WERI-Rb-1 (cell line): ENCODE data around the gene PCGF3.

Experiments used
- DNase-seq: peaks from one replicate; pipeline ENCODE4 v3.0.0-alpha.2; 2020
- H3K27ac ChIP-seq: fragments of 250-450 bp; sonication (Bioruptor Pico); 2 replicates; pipeline ENCODE4 v1.5.1; 2020; ENCODE audit warnings: mild to moderate bottlenecking, moderate library complexity
- H3K27me3 ChIP-seq: fragments of 250-450 bp; sonication (Bioruptor Pico); 2 replicates; pipeline ENCODE4 v1.5.1; 2021; ENCODE audit warnings: mild to moderate bottlenecking, low read depth, moderate library complexity; ENCODE audit not compliant: insufficient read depth, severe bottlenecking
- H3K36me3 ChIP-seq: fragments of 250-450 bp; sonication (Bioruptor Pico); 2 replicates; pipeline ENCODE4 v1.5.1; 2020; ENCODE audit warnings: mild to moderate bottlenecking, moderate library complexity
- H3K4me3 ChIP-seq: 2 replicates; pipeline ENCODE4 v1.5.1; 2011; ENCODE audit warnings: low read depth, mild to moderate bottlenecking, control low read depth, low read length
- H3K9me3 ChIP-seq: fragments of 250-450 bp; sonication (Bioruptor Pico); 2 replicates; pipeline ENCODE4 v1.5.1; 2021; ENCODE audit warnings: mild to moderate bottlenecking, moderate library complexity; ENCODE audit not compliant: severe bottlenecking
- CTCF ChIP-seq: IDR thresholded peaks from 2 replicates; pipeline ENCODE4 v1.5.1; 2011; ENCODE audit warnings: low read depth, mild to moderate bottlenecking, control low read depth, inconsistent platforms, low read length

The PCGF3 gene

GRCh38 chr4:710116-710515, 4.5 kb downstream of the PCGF3 start:
- Histone ChIP-seq H3K9me3 (no peaks in the 10 kb centered on the region), H3K36me3 (peaks cover 38% of the 10 kb centered on the region), H3K27me3 (no peaks in the 10 kb centered on the region), H3K4me3 (no peak overlapping the region), H3K27ac (no peak overlapping the region)
- TF ChIP-seq CTCF = no peak
- no peak for DNase-seq

DNA sequence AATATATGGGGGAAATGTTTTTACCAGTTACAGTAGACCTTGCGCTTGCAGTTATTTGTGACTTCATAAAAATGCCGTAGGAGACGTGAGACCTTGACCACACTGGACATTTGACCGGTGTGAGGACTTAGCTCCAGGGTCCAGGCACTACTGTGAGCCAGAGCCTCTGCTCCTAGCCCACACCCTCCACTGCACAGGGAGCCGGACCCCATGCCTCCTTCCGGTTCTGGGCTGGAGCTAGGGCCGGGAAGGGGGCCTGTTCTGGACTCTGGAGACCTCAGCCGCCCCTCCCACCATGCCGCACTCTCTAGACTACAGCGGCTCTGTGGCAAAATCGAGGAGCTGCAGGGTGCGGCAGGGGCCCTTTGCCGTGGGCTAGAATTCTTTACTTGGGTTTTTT, 5.3 kb downstream of the PCGF3 start:
- no peak overlapping the region for H3K27ac ChIP-seq
- no peaks in the 10 kb centered on the region for H3K27me3 ChIP-seq
- DNase-seq = no peak
- no peaks in the 10 kb centered on the region for H3K9me3 ChIP-seq
- TF ChIP-seq CTCF = no peak
- H3K4me3 ChIP-seq = no peak overlapping the region
- H3K36me3 ChIP-seq = peaks cover 36% of the 10 kb centered on the region

GRCh38 chr4:712093-712492, 6.5 kb downstream of the PCGF3 start:
- H3K27ac ChIP-seq = no peak overlapping the region
- H3K27me3 ChIP-seq = no peaks in the 10 kb centered on the region
- DNase-seq = no peak
- H3K9me3 ChIP-seq = no peaks in the 10 kb centered on the region
- H3K4me3 ChIP-seq = no peak overlapping the region
- no peak for TF ChIP-seq CTCF
- H3K36me3 ChIP-seq = peaks cover 36% of the 10 kb centered on the region

DNA sequence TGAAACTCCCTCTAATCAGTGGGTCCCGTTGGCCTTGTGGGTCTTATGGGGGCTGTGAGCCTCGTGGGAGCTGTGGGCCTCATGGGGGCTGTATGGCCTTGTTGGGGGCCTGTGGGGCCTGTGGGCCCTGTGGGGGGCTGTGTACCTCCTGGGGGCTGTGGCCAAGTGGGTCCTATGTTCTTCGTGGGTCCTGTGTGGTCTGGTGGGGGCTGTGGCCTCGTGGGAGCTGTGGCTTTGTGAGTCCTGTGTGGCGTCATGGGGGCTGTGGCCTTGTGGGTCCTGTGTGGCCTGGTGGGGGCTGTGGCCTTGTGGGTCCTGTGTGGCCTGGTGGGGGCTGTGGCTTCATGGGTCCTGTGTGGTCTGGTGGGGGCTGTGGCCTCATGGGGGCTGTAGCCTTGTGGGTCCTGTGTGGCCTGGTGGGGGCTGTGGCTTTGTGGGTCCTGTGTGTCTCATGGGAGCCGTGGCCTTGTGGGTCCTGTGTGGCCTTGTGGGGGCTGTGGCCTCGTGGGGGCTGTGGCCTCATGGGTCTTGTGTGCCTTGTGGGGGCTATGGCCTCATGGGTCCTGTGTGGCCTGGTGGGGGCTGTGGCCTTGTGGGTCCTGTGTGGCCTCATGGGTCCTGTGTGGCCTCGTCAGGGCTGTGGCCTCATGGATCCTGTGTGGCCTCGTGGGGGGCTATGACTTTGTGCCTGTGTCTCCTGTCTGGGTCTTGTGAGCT, 7.4 kb downstream of the PCGF3 start:
- Histone ChIP-seq H3K4me3 (no peak overlapping the region), H3K27ac (no peak overlapping the region), H3K9me3 (no peaks in the 10 kb centered on the region), H3K27me3 (no peaks in the 10 kb centered on the region), H3K36me3 (peaks cover 35% of the 10 kb centered on the region)
- no peak for TF ChIP-seq CTCF
- no peak for DNase-seq

DNA sequence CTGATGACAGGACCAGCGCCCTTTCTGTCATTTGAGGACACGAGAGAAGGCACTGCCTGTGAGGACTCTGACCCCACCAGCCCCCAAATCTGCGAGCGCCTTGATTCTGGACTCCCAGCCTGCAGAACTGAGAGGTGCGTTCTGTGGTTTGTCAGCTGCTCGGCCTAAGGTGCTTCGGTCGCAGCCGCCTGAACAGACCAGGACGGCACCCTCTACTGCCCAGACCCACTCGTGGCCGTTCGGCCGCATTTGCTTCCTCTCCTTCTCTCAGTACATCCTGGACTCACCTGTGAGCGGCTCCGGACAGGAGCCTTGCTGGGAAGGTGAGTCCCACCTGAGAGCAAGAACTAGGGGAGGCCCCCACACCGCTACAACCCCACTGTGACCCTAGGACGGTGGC, 8.5 kb downstream of the PCGF3 start:
- TF ChIP-seq CTCF = no peak
- Histone ChIP-seq H3K36me3 (peaks cover 29% of the 10 kb centered on the region), H3K9me3 (no peaks in the 10 kb centered on the region), H3K27me3 (no peaks in the 10 kb centered on the region), H3K4me3 (no peak overlapping the region), H3K27ac (no peak overlapping the region)
- no peak for DNase-seq
